BLaER1 (cell line): ENCODE data around the gene AKR1B15.
"Not testable (repeated sequence)": the region's sequence is repeated elsewhere in the genome, so short reads cannot be mapped to it uniquely, and the experiment has no call there.

ENCODE experiments used
- H3K27ac ChIP-seq: shearing (Covaris generic); formaldehyde crosslinking; 2 replicates; pipeline ENCODE4 v1.8.1; 2022
- H3K27me3 ChIP-seq: shearing (Covaris generic); formaldehyde crosslinking; 2 replicates; pipeline ENCODE4 v1.8.1; 2022
- H3K36me3 ChIP-seq: shearing (Covaris generic); formaldehyde crosslinking; 2 replicates; pipeline ENCODE4 v1.8.1; 2022
- H3K4me1 ChIP-seq: shearing (Covaris generic); formaldehyde crosslinking; 2 replicates; pipeline ENCODE4 v1.8.1; 2022
- H3K4me2 ChIP-seq: shearing (Covaris generic); formaldehyde crosslinking; 2 replicates; pipeline ENCODE4 v1.8.1; 2022
- H3K4me3 ChIP-seq: shearing (Covaris generic); formaldehyde crosslinking; 2 replicates; pipeline ENCODE4 v1.8.1; 2022
- H3K9ac ChIP-seq: shearing (Covaris generic); formaldehyde crosslinking; 2 replicates; pipeline ENCODE4 v1.8.1; 2022
- H3K9me3 ChIP-seq: shearing (Covaris generic); formaldehyde crosslinking; 2 replicates; pipeline ENCODE4 v1.8.1; 2022
- H4K20me1 ChIP-seq: shearing (Covaris generic); formaldehyde crosslinking; 2 replicates; pipeline ENCODE4 v1.8.1; 2022
- Cebpa-rat ChIP-seq: shearing (Covaris generic); IDR thresholded peaks from 2 replicates; pipeline ENCODE4 v1.8.1; 2022

AKR1B15 gene

GRCh38 chr7:134558370-134558769, 9.5 kb downstream of the AKR1B15 start:
- Histone ChIP-seq H3K4me2 (no peak overlapping the region), H3K4me3 (no peak overlapping the region), H3K9me3 (peaks cover 21% of the 10 kb centered on the region), H3K27ac (no peak overlapping the region), H3K36me3 (no peaks in the 10 kb centered on the region), H4K20me1 (no peaks in the 10 kb centered on the region), H3K4me1 (peaks cover 15% of the 10 kb centered on the region), H3K9ac (no peak overlapping the region), H3K27me3 (no peaks in the 10 kb centered on the region)
- TF ChIP-seq Cebpa-rat: no peak

- Histone ChIP-seq H3K9me3 (peaks cover 53% of the 10 kb centered on the region), H3K4me1 (peaks cover 21% of the 10 kb centered on the region), H3K4me2 (peak overlapping the region; percentile 31), H3K27ac (peak overlapping the region; percentile 56)
- not testable (repeated sequence) for H3K4me3 ChIP-seq, H3K27me3 ChIP-seq, H4K20me1 ChIP-seq, H3K9ac ChIP-seq, H3K36me3 ChIP-seq
These were observed 12.7 kb downstream of the AKR1B15 start for GRCh38 chr7:134561616-134562015.

- no peak overlapping the region for H3K4me3 ChIP-seq
- H3K9ac ChIP-seq: no peak overlapping the region
- H3K4me1 ChIP-seq: peaks cover 21% of the 10 kb centered on the region
- no peaks in the 10 kb centered on the region for H3K36me3 ChIP-seq
- peak overlapping the region; percentile 56 for H3K27ac ChIP-seq
- peaks cover 58% of the 10 kb centered on the region for H3K9me3 ChIP-seq
- H3K4me2 ChIP-seq: peak overlapping the region; percentile 31
- peak; percentile 57; the same call in 1 of the 2 replicates for TF ChIP-seq Cebpa-rat
- no peaks in the 10 kb centered on the region for H4K20me1 ChIP-seq
- H3K27me3 ChIP-seq: no peaks in the 10 kb centered on the region
These were observed 13.2 kb downstream of the AKR1B15 start for GRCh38 chr7:134562136-134562535.

GRCh38 chr7:134563398-134563749, 14.5 kb downstream of the AKR1B15 start:
- H3K27me3 ChIP-seq, H4K20me1 ChIP-seq, H3K27ac ChIP-seq, H3K36me3 ChIP-seq, H3K4me2 ChIP-seq, H3K9ac ChIP-seq, H3K4me3 ChIP-seq: not testable (repeated sequence)
- Histone ChIP-seq H3K9me3 (peaks cover 67% of the 10 kb centered on the region), H3K4me1 (peaks cover 21% of the 10 kb centered on the region)

GRCh38 chr7:134565643-134566136, 16.8 kb downstream of the AKR1B15 start:
- H3K27me3 ChIP-seq: no peaks in the 10 kb centered on the region
- H3K4me2 ChIP-seq: no peak overlapping the region
- peaks cover 81% of the 10 kb centered on the region for H3K9me3 ChIP-seq
- no peak for TF ChIP-seq Cebpa-rat
- H3K9ac ChIP-seq: no peak overlapping the region
- H4K20me1 ChIP-seq: no peaks in the 10 kb centered on the region
- no peak overlapping the region for H3K27ac ChIP-seq
- H3K4me1 ChIP-seq: peaks cover 21% of the 10 kb centered on the region
- H3K4me3 ChIP-seq: no peak overlapping the region
- no peaks in the 10 kb centered on the region for H3K36me3 ChIP-seq

GRCh38 chr7:134567368-134567767, 18.5 kb downstream of the AKR1B15 start:
- H3K4me1 ChIP-seq: peaks cover 9% of the 10 kb centered on the region; the same call in 1 of the 2 replicates
- H3K4me3 ChIP-seq: no peak overlapping the region
- peaks cover 89% of the 10 kb centered on the region for H3K9me3 ChIP-seq
- H3K9ac ChIP-seq: no peak overlapping the region
- TF ChIP-seq Cebpa-rat: no peak
- H3K27ac ChIP-seq: no peak overlapping the region
- no peak overlapping the region for H3K4me2 ChIP-seq
- no peaks in the 10 kb centered on the region for H3K36me3 ChIP-seq
- no peaks in the 10 kb centered on the region for H3K27me3 ChIP-seq
- H4K20me1 ChIP-seq: no peaks in the 10 kb centered on the region

- peaks cover 63% of the 10 kb centered on the region for H3K9me3 ChIP-seq
- H3K9ac ChIP-seq, H3K36me3 ChIP-seq, H3K4me1 ChIP-seq, H3K27me3 ChIP-seq, H3K27ac ChIP-seq, H3K4me2 ChIP-seq, H4K20me1 ChIP-seq, H3K4me3 ChIP-seq: not testable (repeated sequence)
These were observed 21.1 kb downstream of the AKR1B15 start for GRCh38 chr7:134569962-134570361.

- Histone ChIP-seq H3K27me3 (no peaks in the 10 kb centered on the region), H3K27ac (no peak overlapping the region), H3K4me2 (no peak overlapping the region), H3K36me3 (no peaks in the 10 kb centered on the region), H3K4me3 (no peak overlapping the region), H3K9ac (no peak overlapping the region), H4K20me1 (no peaks in the 10 kb centered on the region), H3K9me3 (peaks cover 51% of the 10 kb centered on the region), H3K4me1 (no peaks in the 10 kb centered on the region; the same call in 1 of the 2 replicates)
- no peak for TF ChIP-seq Cebpa-rat
These were observed 22.2 kb downstream of the AKR1B15 start for GRCh38 chr7:134571101-134571500.

- Histone ChIP-seq H3K36me3 (no peaks in the 10 kb centered on the region), H3K9me3 (peaks cover 43% of the 10 kb centered on the region), H3K27ac (no peak overlapping the region), H3K27me3 (no peaks in the 10 kb centered on the region), H3K4me1 (no peaks in the 10 kb centered on the region), H3K4me3 (no peak overlapping the region), H3K4me2 (no peak overlapping the region), H4K20me1 (no peaks in the 10 kb centered on the region), H3K9ac (no peak overlapping the region)
- no peak for TF ChIP-seq Cebpa-rat
These were observed 23.0 kb downstream of the AKR1B15 start for GRCh38 chr7:134571746-134572461.

- H3K4me3 ChIP-seq: no peak overlapping the region
- H3K4me2 ChIP-seq: no peak overlapping the region
- no peaks in the 10 kb centered on the region for H3K36me3 ChIP-seq
- no peak overlapping the region for H3K9ac ChIP-seq
- no peaks in the 10 kb centered on the region for H4K20me1 ChIP-seq
- peaks cover 24% of the 10 kb centered on the region for H3K9me3 ChIP-seq
- H3K27ac ChIP-seq: no peak overlapping the region
- no peaks in the 10 kb centered on the region for H3K27me3 ChIP-seq
- peaks cover 8% of the 10 kb centered on the region for H3K4me1 ChIP-seq
- TF ChIP-seq Cebpa-rat: no peak
These were observed 25.4 kb downstream of the AKR1B15 start for GRCh38 chr7:134574322-134574721.

GRCh38 chr7:134584290-134584689, 35.4 kb downstream of the AKR1B15 start:
- Histone ChIP-seq H3K27me3 (no peaks in the 10 kb centered on the region), H3K4me2 (no peak overlapping the region), H3K4me1 (peaks cover 12% of the 10 kb centered on the region), H3K4me3 (no peak overlapping the region), H3K9me3 (0 out of 2 replicates have a peak, but pooled peaks cover 6% of the 10 kb centered on the region), H3K9ac (no peak overlapping the region), H3K36me3 (no peaks in the 10 kb centered on the region), H4K20me1 (no peaks in the 10 kb centered on the region), H3K27ac (no peak overlapping the region)
- no peak for TF ChIP-seq Cebpa-rat
